OCI-LY1 (cell line): ENCODE results near the gene RNF151.
A peak's percentile ranks its signal among the peaks of the same experiment; 100 is the strongest.

ENCODE experiments used
- EZH2 ChIP-seq: fragments of 200-600 bp; sonication (generic), shearing (Covaris generic); IDR thresholded peaks from 2 replicates; pipeline ENCODE4 v1.8.0; 2017; ENCODE audit warnings: borderline replicate concordance, mixed run types, mild to moderate bottlenecking, antibody characterized with exemption, low read length, moderate library complexity, mixed read lengths
- TF ChIP-seq, protein P1 (sequence below): fragments of 200-600 bp; sonication (generic), shearing (Covaris generic); IDR thresholded peaks from 2 replicates; pipeline ENCODE4 v1.5.1; 2017; ENCODE audit warnings: mild to moderate bottlenecking, antibody characterized with exemption, low read length, moderate library complexity, mixed read lengths

DNA sequence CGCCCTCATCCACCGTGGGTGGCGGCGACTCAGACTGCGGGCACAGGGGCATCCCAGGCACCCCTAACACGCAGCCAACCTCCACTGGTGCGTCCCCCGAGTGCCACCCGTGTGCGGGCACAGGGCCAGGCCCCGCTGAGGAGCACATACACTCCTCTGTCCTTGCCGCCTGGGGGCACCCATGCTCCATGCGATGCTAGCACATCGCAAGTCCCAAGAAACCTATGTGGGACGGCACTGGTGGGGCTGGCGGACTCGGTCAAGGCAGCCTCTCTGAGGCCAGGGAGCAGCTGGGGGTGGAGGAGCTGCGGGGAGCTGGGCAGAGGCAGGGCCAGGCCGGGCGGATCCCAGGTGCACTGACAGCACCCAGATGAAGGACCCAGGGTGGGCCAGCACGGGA is 39.0 kb downstream of the RNF151 start:
- TF ChIP-seq, protein P1, sequence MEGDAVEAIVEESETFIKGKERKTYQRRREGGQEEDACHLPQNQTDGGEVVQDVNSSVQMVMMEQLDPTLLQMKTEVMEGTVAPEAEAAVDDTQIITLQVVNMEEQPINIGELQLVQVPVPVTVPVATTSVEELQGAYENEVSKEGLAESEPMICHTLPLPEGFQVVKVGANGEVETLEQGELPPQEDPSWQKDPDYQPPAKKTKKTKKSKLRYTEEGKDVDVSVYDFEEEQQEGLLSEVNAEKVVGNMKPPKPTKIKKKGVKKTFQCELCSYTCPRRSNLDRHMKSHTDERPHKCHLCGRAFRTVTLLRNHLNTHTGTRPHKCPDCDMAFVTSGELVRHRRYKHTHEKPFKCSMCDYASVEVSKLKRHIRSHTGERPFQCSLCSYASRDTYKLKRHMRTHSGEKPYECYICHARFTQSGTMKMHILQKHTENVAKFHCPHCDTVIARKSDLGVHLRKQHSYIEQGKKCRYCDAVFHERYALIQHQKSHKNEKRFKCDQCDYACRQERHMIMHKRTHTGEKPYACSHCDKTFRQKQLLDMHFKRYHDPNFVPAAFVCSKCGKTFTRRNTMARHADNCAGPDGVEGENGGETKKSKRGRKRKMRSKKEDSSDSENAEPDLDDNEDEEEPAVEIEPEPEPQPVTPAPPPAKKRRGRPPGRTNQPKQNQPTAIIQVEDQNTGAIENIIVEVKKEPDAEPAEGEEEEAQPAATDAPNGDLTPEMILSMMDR = peak; percentile 78
- TF ChIP-seq EZH2 = no peak
